Fibroblast of villous mesenchyme (primary cell): ENCODE results near the gene BRD9. TPM values are rescaled to one million over a fixed set of nuclear protein-coding genes. Genes with fewer than 3 reads are reported as not detected.
"Not testable (repeated sequence)": the region's sequence is repeated elsewhere in the genome, so short reads cannot be mapped to it uniquely, and the experiment has no call there.

Source experiments
- DNase-seq: peaks from one replicate; pipeline ENCODE4 v3.0.0-alpha.2; 2010; ENCODE audit warnings: low read depth
- H3K4me3 ChIP-seq: 2 replicates; pipeline ENCODE4 v1.5.1; 2011; ENCODE audit warnings: low read depth, mild to moderate bottlenecking, low read length
- CTCF ChIP-seq: IDR thresholded peaks from 2 replicates; pipeline ENCODE4 v1.5.1; 2012; ENCODE audit warnings: low read depth, mild to moderate bottlenecking, low read length; ENCODE audit not compliant: insufficient read depth
- total RNA-seq: library from RNA; depleted of rRNA; stranded (reverse); fragments of >200 nt; gene quantifications from 2 replicates; pipeline ENCODE4 v1.2.3, GENCODE V29; 2012

Gene BRD9
- total RNA-seq, 1 donor, result 35.0 TPM

- TF ChIP-seq CTCF, result no peak
- no peak for DNase-seq
Observed at GRCh38 chr5:883475-884181, 9.0 kb downstream of the BRD9 start.

GRCh38 chr5:882253-883183 is 10.1 kb downstream of the BRD9 start:
- no peak overlapping the region for H3K4me3 ChIP-seq
- no peak for DNase-seq
- no peak for TF ChIP-seq CTCF

More at GRCh38 chr5:883475-884181, 9.0 kb downstream of the BRD9 start:
- no peak overlapping the region for H3K4me3 ChIP-seq

GRCh38 chr5:881551-881935 is 11.1 kb downstream of the BRD9 start:
- no peak for DNase-seq
- H3K4me3 ChIP-seq, result no peak overlapping the region
- no peak for TF ChIP-seq CTCF

GRCh38 chr5:880816-881550 is 11.6 kb downstream of the BRD9 start:
- no peak overlapping the region for H3K4me3 ChIP-seq
- DNase-seq, result no peak
- TF ChIP-seq CTCF, result no peak

GRCh38 chr5:878677-879076 is 13.9 kb downstream of the BRD9 start:
- DNase-seq, H3K4me3 ChIP-seq: not testable (repeated sequence)

- DNase-seq, result no peak
- no peak for TF ChIP-seq CTCF
- H3K4me3 ChIP-seq, result no peak overlapping the region
Observed at GRCh38 chr5:878125-878524, 14.5 kb downstream of the BRD9 start.
